Activated naive CD4-positive, alpha-beta T cell treated with anti-CD3 and anti-CD28 coated beads, Interleukin-2, amount 10 ng/mL, durations not matched to agents 7 days and 5 days (primary cell): Measurements from ENCODE around the gene MBOAT7.
A peak's percentile ranks its signal among the peaks of the same experiment; 100 is the strongest.
"Not testable (repeated sequence)": the region's sequence is repeated elsewhere in the genome, so short reads cannot be mapped to it uniquely, and the experiment has no call there.

Source experiments
- CTCF ChIA-PET: fragments of 350-600 bp; sonication (Branson Sonifier 250); formaldehyde crosslinking; loops from one replicate; lab custom pipeline; 2021; ENCODE audit warnings: antibody characterized with exemption; lab: Charles Lee
- DNase-seq: peaks from one replicate; pipeline ENCODE4 v3.0.0-alpha.2; 2020
- H3K27ac Mint-ChIP-seq: one replicate; pipeline ENCODE4 v1.8.0; 2021; ENCODE audit warnings: mild to moderate bottlenecking, moderate library complexity, mixed read lengths
- H3K27me3 Mint-ChIP-seq: one replicate; pipeline ENCODE4 v1.8.0; 2021; ENCODE audit warnings: mild to moderate bottlenecking, mixed read lengths
- H3K36me3 Mint-ChIP-seq: one replicate; pipeline ENCODE4 v1.8.0; 2021; ENCODE audit warnings: mixed read lengths
- H3K4me1 Mint-ChIP-seq: one replicate; pipeline ENCODE4 v1.8.0; 2021; ENCODE audit warnings: mixed read lengths
- H3K4me3 Mint-ChIP-seq: one replicate; pipeline ENCODE4 v1.8.0; 2021; ENCODE audit warnings: mild to moderate bottlenecking, moderate library complexity, mixed read lengths
- H3K9me3 Mint-ChIP-seq: one replicate; pipeline ENCODE4 v1.8.0; 2021; ENCODE audit warnings: mixed read lengths

The MBOAT7 gene

DNA sequence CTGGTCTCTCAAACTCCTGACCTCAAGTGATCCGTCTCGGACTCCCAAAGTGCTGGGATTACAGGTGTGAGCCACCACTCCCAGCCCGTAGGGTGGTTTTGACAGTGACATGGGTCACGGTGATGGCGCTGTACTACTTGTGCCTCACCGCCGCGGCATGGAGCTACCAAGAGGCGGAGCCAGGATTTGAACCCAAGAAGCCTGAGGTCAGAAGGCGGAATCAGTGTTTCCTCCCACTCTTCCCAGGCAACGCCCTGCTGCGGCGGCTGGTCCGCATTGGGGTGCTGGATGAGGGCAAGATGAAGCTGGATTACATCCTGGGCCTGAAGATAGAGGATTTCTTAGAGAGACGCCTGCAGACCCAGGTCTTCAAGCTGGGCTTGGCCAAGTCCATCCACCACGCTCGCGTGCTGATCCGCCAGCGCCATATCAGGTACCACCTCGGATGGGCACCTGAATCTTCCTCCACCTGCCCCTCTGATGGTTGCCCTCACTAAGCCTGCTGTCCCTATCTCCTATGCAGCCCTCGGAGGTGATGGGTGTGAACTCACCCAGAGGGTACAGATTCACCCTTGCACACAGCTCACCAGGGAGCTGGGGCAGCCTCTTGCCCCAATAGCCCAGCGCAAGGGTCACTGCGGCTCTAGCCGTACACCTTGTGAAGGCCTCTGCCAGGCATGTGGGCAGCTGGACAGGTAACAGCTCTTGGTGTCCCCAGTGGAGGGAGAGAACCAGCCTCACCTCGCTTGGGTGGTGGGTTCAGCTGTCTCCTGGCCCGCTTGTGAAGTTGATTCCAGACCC, 16.9 kb upstream of the MBOAT7 start:
- no peak for DNase-seq
- Mint-ChIP-seq H3K27me3 (no peaks in the 10 kb centered on the region), H3K9me3 (no peaks in the 10 kb centered on the region), H3K36me3 (peaks cover 83% of the 10 kb centered on the region), H3K4me1 (peaks cover 98% of the 10 kb centered on the region), H3K4me3 (no peak overlapping the region), H3K27ac (no peak overlapping the region)
- CTCF ChIA-PET: no interaction called here

DNA sequence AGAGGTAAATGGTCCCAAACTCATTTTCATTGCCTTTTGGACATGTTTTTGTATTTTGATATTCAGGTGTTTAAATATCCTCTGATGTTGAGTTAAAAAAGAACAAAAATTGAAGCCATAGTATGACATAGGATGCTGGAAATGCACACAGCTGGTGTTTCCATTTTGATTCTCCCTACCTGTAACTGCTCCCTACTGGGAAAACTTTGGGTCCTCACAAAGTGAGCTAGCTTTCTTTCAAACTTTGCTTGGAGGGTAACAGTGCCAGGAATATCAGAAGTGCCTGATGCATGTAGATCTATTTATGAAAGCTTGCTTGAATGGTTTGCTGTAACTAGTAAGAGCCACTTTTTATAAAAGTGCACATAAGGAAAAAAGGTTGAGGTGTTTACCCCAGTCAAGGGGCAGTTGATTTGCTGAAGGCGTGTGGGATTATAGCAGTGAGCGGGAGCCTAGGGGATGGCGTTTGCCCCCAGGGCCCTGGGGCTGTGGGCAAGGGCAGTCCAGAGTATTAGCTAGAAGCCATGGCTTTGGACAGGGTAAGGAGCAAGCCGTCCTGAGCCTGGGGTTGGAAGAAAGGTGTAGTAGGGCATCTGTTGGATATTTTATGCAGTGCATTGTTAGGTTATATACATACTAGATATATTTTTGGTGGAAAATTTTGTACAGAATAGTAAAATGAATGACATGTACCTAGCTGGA, 15.5 kb upstream of the MBOAT7 start:
- Mint-ChIP-seq H3K4me3 (peak overlapping the region; percentile 18), H3K27ac (no peak overlapping the region)
- CTCF ChIA-PET: no interaction called here

DNA sequence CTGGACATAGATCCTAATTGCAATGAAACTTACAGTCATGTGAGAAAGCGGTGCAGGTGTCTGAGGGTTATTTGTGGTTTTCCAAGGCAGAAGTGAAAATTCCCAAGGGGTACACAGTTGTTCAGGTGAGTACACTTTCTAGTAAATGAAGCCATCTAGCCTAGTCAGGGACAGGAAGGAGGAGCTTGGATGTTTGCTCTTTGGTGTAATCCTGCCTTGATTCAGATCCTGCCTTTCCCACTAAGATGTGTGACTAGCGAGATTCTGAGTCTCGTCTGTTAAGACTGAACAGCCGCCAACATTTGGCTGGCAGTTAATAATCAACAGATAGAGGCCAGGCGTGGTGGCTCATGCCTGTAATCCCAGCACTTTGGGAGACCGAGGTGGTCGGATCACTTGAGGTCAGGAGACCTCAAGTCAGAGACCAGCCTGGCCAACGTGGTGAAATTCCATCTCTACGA, 13.8 kb upstream of the MBOAT7 start:
- Mint-ChIP-seq H3K27ac (peak overlapping the region; percentile 33), H3K9me3 (no peaks in the 10 kb centered on the region), H3K4me1 (peaks cover 77% of the 10 kb centered on the region), H3K27me3 (no peaks in the 10 kb centered on the region), H3K36me3 (peaks cover 72% of the 10 kb centered on the region), H3K4me3 (peak overlapping the region; percentile 98)
- CTCF ChIA-PET: no interaction called here
- no peak for DNase-seq

More for the DNA sequence above, 15.5 kb upstream of the MBOAT7 start:
- no peak for DNase-seq
- no peaks in the 10 kb centered on the region for H3K27me3 Mint-ChIP-seq
- peaks cover 78% of the 10 kb centered on the region for H3K36me3 Mint-ChIP-seq
- no peaks in the 10 kb centered on the region for H3K9me3 Mint-ChIP-seq
- peaks cover 88% of the 10 kb centered on the region for H3K4me1 Mint-ChIP-seq

- peak overlapping the region; percentile 98 for H3K4me3 Mint-ChIP-seq
- peak overlapping the region; percentile 98 for H3K27ac Mint-ChIP-seq
- CTCF ChIA-PET: no interaction called here
- no peaks in the 10 kb centered on the region for H3K9me3 Mint-ChIP-seq
- peaks cover 62% of the 10 kb centered on the region for H3K36me3 Mint-ChIP-seq
- H3K4me1 Mint-ChIP-seq: peaks cover 65% of the 10 kb centered on the region
- DNase-seq: no peak
- no peaks in the 10 kb centered on the region for H3K27me3 Mint-ChIP-seq
Measured at GRCh38 chr19:54201980-54202379, 12.6 kb upstream of the MBOAT7 start.

DNA sequence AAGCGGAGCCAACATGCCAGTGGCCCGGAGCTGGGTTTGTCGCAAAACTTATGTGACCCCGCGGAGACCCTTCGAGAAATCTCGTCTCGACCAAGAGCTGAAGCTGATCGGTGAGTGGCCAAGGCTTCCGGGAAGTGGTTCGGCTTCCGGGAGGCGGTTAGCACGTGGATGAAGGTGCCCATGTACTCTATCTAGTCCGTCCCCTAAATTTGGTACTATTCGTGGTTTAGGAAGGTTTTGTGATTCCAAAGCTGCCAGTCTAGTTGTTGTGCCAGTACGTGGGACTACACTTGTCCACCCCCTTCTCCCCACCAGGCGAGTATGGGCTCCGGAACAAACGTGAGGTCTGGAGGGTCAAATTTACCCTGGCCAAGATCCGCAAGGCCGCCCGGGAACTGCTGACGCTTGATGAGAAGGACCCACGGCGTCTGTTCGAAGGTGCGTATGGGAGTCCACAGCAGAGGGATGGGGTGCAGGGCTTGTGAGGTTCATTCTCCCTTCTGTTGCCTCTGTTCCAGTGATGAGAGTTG, 11.9 kb upstream of the MBOAT7 start:
- peak overlapping the region; percentile 98 for H3K27ac Mint-ChIP-seq

GRCh38 chr19:54199401-54199800, 10.0 kb upstream of the MBOAT7 start:
- peak overlapping the region; percentile 98 for H3K4me3 Mint-ChIP-seq
- no peak for DNase-seq
- CTCF ChIA-PET: no interaction called here
- H3K4me1 Mint-ChIP-seq: peaks cover 42% of the 10 kb centered on the region
- no peaks in the 10 kb centered on the region for H3K9me3 Mint-ChIP-seq
- H3K27ac Mint-ChIP-seq: peak overlapping the region; percentile 73
- H3K27me3 Mint-ChIP-seq: no peaks in the 10 kb centered on the region
- H3K36me3 Mint-ChIP-seq: peaks cover 43% of the 10 kb centered on the region

More for the DNA sequence above, 11.9 kb upstream of the MBOAT7 start:
- H3K4me1 Mint-ChIP-seq: peaks cover 58% of the 10 kb centered on the region
- peaks cover 54% of the 10 kb centered on the region for H3K36me3 Mint-ChIP-seq
- CTCF ChIA-PET: no interaction called here
- H3K9me3 Mint-ChIP-seq: no peaks in the 10 kb centered on the region
- no peaks in the 10 kb centered on the region for H3K27me3 Mint-ChIP-seq
- DNase-seq: no peak
- peak overlapping the region; percentile 98 for H3K4me3 Mint-ChIP-seq

DNA sequence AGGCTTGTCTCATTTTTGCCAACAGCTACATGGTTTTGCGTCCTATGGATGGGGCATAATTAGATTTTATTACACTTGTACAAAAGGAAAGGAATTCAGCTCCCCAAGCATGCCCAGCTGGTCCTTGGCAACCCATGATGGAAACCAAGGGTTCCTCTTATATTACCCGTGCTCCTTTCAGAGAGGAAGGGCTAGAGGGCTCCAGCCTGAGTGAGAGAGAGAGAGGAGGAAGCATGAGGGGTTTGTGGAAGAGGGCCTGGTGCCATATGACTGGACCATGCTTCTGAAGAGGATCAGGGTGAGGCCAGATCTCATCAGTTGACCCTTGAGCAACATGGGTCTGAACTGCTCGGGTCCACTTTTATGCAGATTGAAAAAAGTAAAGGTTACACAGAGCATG, 7.7 kb upstream of the MBOAT7 start:
- CTCF ChIA-PET: interaction anchor here (1.5 kb wide), 1 partner anchor 27 kb away, joined by 4 read pairs; no protein-coding TSS in a partner anchor
- Mint-ChIP-seq H3K27ac (no peak overlapping the region), H3K9me3 (no peaks in the 10 kb centered on the region), H3K27me3 (no peaks in the 10 kb centered on the region), H3K4me3 (no peak overlapping the region), H3K36me3 (peaks cover 26% of the 10 kb centered on the region), H3K4me1 (peaks cover 29% of the 10 kb centered on the region)
- no peak for DNase-seq

DNA sequence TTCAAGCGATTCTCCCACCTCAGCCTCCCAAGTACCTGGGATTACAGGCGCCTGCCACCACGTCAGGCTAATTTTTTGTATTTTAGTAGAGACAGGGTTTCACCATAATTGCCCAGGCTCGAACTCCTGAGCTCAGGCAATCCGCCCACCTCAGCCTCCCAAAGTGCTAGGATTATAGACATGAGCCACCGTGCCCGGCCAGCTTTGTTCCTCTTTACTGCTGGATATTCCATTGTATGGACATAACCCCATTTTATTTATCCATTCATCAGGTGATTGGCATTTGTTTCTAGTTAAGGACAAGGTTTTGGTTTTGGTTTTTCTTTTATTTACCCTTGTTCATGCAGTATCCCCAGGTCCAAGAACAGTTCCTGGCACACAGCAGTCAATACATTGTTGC, 7.2 kb upstream of the MBOAT7 start:
- CTCF ChIA-PET: interaction anchor here (1.5 kb wide), 1 partner anchor 27 kb away, joined by 4 read pairs; no protein-coding TSS in a partner anchor
- peaks cover 29% of the 10 kb centered on the region for H3K4me1 Mint-ChIP-seq
- H3K9me3 Mint-ChIP-seq: no peaks in the 10 kb centered on the region
- DNase-seq: no peak
- H3K36me3 Mint-ChIP-seq: peaks cover 24% of the 10 kb centered on the region
- no peaks in the 10 kb centered on the region for H3K27me3 Mint-ChIP-seq
- no peak overlapping the region for H3K27ac Mint-ChIP-seq
- H3K4me3 Mint-ChIP-seq: no peak overlapping the region

DNA sequence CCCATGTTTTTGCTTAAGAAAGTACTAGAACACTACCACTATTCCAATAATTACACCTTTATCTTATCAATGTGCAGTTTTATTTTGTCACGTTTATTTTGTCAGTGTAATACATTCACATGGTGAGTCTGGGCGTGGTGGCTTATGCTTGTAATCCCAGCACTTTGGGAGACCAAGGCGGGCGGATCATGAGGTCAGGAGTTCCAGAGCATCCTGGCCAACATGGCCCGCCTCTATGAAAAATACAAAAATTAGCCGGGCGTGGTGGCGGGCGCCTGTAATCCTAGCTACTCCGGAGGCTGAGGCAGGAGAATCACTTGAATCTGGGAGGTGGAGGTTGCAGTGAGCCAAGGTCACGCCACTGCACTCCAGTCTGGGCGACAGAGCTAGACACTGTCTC, 5.1 kb upstream of the MBOAT7 start:
- not testable (repeated sequence) for DNase-seq, H3K27ac Mint-ChIP-seq, H3K9me3 Mint-ChIP-seq, H3K27me3 Mint-ChIP-seq, H3K4me3 Mint-ChIP-seq
- CTCF ChIA-PET: interaction anchor here (0.9 kb wide), 1 partner anchor 25 kb away, joined by 3 read pairs; no protein-coding TSS in a partner anchor
- Mint-ChIP-seq H3K36me3 (peaks cover 16% of the 10 kb centered on the region), H3K4me1 (peaks cover 25% of the 10 kb centered on the region)

GRCh38 chr19:54193011-54193410, 3.6 kb upstream of the MBOAT7 start:
- no peaks in the 10 kb centered on the region for H3K9me3 Mint-ChIP-seq
- peaks cover 16% of the 10 kb centered on the region for H3K36me3 Mint-ChIP-seq
- H3K27me3 Mint-ChIP-seq: no peaks in the 10 kb centered on the region
- DNase-seq: no peak
- peak overlapping the region; percentile 89 for H3K4me3 Mint-ChIP-seq
- H3K4me1 Mint-ChIP-seq: peaks cover 28% of the 10 kb centered on the region
- H3K27ac Mint-ChIP-seq: no peak overlapping the region
- CTCF ChIA-PET: interaction anchor here (0.7 kb wide), 1 partner anchor 74 kb away, joined by 3 read pairs; no protein-coding TSS in a partner anchor

DNA sequence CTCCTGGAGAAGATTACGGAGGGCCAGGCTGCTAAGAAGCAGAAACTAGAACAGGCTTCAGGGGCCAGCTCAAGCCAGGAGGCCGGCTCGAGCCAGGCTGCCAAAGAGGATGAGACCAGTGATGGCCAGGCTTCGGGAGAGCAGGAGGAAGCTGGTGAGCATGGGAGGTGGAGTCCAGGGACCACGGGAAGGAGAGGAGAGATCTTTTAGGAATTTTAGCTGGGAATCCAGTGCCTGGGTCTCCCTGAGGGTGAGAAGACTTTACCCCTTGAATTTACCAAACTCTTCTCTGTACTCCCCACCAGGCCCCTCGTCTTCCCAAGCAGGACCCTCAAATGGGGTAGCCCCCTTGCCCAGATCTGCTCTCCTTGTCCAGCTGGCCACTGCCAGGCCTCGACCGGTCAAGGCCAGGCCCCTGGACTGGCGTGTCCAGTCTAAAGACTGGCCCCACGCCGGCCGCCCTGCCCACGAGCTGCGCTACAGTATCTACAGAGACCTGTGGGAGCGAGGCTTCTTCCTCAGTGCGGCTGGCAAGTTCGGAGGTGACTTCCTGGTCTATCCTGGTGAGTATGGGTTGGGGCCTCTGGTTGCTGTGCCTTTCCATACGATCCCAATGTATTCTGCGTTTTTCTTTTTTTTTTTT, 2.6 kb upstream of the MBOAT7 start:
- peaks cover 18% of the 10 kb centered on the region for H3K36me3 Mint-ChIP-seq
- peaks cover 39% of the 10 kb centered on the region for H3K4me1 Mint-ChIP-seq
- H3K27me3 Mint-ChIP-seq: no peaks in the 10 kb centered on the region
- CTCF ChIA-PET: interaction anchor here (0.7 to 1.2 kb wide), 2 partner anchors 74 to 75 kb away, joined by 3 read pairs; no protein-coding TSS in a partner anchor
- DNase-seq: no peak
- no peaks in the 10 kb centered on the region for H3K9me3 Mint-ChIP-seq
- peak overlapping the region; percentile 89 for H3K4me3 Mint-ChIP-seq
- H3K27ac Mint-ChIP-seq: peak overlapping the region; percentile 88

GRCh38 chr19:54191011-54191810, 1.8 kb upstream of the MBOAT7 start, which contains the start of gene TSEN34:
Gene TSEN34 (plus strand): TSS chr19:54191308. CDS start chr19:54191365, 57 bp downstream.
- Mint-ChIP-seq H3K9me3 (no peaks in the 10 kb centered on the region), H3K4me1 (peaks cover 44% of the 10 kb centered on the region), H3K27ac (peak within 1 kb of the TSS; percentile 96), H3K36me3 (peaks cover 21% of the 10 kb centered on the region), H3K27me3 (no peaks in the 10 kb centered on the region), H3K4me3 (peak within 1 kb of the TSS; percentile 89)
- peak; percentile 89 for DNase-seq
- CTCF ChIA-PET: interaction anchor here (1.2 kb wide), 1 partner anchor 74 kb away, joined by 3 read pairs; no protein-coding TSS in a partner anchor

GRCh38 chr19:54190503-54191010, 1.2 kb upstream of the MBOAT7 start:
- Mint-ChIP-seq H3K36me3 (peaks cover 20% of the 10 kb centered on the region), H3K9me3 (no peaks in the 10 kb centered on the region), H3K4me3 (peak overlapping the region; percentile 89), H3K27me3 (no peaks in the 10 kb centered on the region), H3K4me1 (peaks cover 46% of the 10 kb centered on the region), H3K27ac (peak overlapping the region; percentile 96)
- CTCF ChIA-PET: no interaction called here
- peak; percentile 100 for DNase-seq
